GM12878 (cell line): ENCODE measurements around the gene IRAK2. TPM values are rescaled to one million over a fixed set of nuclear protein-coding genes. Genes with fewer than 3 reads are reported as not detected.
A peak's percentile ranks its signal among the peaks of the same experiment; 100 is the strongest.

Source experiments
- CEBPB ChIP-seq, 2 experiments: fragments of 150-350 bp in 1 of 2; IDR thresholded peaks; 2 replicates each; pipeline ENCODE4 v1.6.1; 2012 to 2014; ENCODE audit warnings: low read depth in 2 of 2, low read length in 2 of 2, borderline replicate concordance in 1 of 2, inconsistent platforms in 1 of 2
- IRF4 ChIP-seq: IDR thresholded peaks from 2 replicates; pipeline ENCODE4 v1.6.1; 2011; ENCODE audit warnings: low read depth, low read length
- MYB ChIP-seq: fragments of 150-350 bp; IDR thresholded peaks from 2 replicates; pipeline ENCODE4 v1.6.1; 2014; ENCODE audit warnings: mild to moderate bottlenecking, low read depth, low read length, borderline replicate concordance
- POLR2AphosphoS5 ChIP-seq: IDR thresholded peaks from 2 replicates; pipeline ENCODE4 v1.6.1; 2011; ENCODE audit warnings: mild to moderate bottlenecking, low read length, inconsistent platforms
- RAD21 ChIP-seq: IDR thresholded peaks from 2 replicates; pipeline ENCODE4 v1.6.1; 2011; ENCODE audit warnings: mild to moderate bottlenecking, low read depth, low read length, moderate library complexity; ENCODE audit not compliant: insufficient read depth
- RB1 ChIP-seq: fragments of 450-650 bp; formaldehyde crosslinking; IDR thresholded peaks from 2 replicates; pipeline ENCODE4 v1.6.1; 2017; ENCODE audit warnings: mild to moderate bottlenecking, borderline replicate concordance
- SUZ12 ChIP-seq: fragments of 200-600 bp; sonication (generic); IDR thresholded peaks from one replicate; pipeline ENCODE4 v1.6.1; 2018; ENCODE audit warnings: antibody characterized with exemption, mild to moderate bottlenecking; ENCODE audit not compliant: unreplicated experiment
- polyA plus RNA-seq, 11 experiments: library from polyadenylated mRNA; depleted of rRNA in 4 of 11; unstranded in 6 of 11; stranded (reverse) in 5 of 11; fragments of >200 nt; fragmentation: Nextera tagmentation in 4 of 11; fragmentation: Illumina TruSeq in 1 of 11; extraction: Ambion mirVana in 4 of 11; extraction: Trizol in 1 of 11; gene quantifications; 1 replicate in 1 of 11; 2 replicates in 10 of 11; pipeline versions ENCODE4 v1.2.1 to v1.2.3, GENCODE V29; 2011 to 2016; ENCODE audit warnings: inconsistent platforms in 2 of 11, missing spikeins in 2 of 11, low read depth in 1 of 11
- total RNA-seq, 4 experiments: library from RNA; depleted of rRNA in 3 of 4; stranded (reverse); fragments of >200 nt in 3 of 4; fragmentation: Illumina TruSeq in 1 of 4; extraction: Trizol in 1 of 4; gene quantifications; 2 replicates each; pipeline versions ENCODE4 v1.2.1 to v1.2.3, GENCODE V29; 2013 to 2021
- TF ChIP-seq, protein P1 (sequence below): IDR thresholded peaks from 2 replicates; pipeline ENCODE4 v1.6.1; 2011; ENCODE audit warnings: borderline replicate concordance, low read depth, mild to moderate bottlenecking, moderate library complexity, low read length; ENCODE audit not compliant: insufficient read depth, poor library complexity, severe bottlenecking
- TF ChIP-seq, protein P2 (sequence below): IDR thresholded peaks from 2 replicates; pipeline ENCODE4 v1.6.1; 2011; ENCODE audit warnings: borderline replicate concordance, low read depth, mild to moderate bottlenecking, moderate library complexity, mixed read lengths, low read length; ENCODE audit not compliant: insufficient read depth; ENCODE audit errors: extremely low read length
- TF ChIP-seq, protein P3 (sequence below): fragments of 450-650 bp; IDR thresholded peaks from 2 replicates; pipeline ENCODE4 v1.6.1; 2017; ENCODE audit warnings: low read depth, mild to moderate bottlenecking, moderate library complexity
- TF ChIP-seq, protein P4 (sequence below): fragments of 450-650 bp; IDR thresholded peaks from 2 replicates; pipeline ENCODE4 v1.6.1; 2017; ENCODE audit warnings: mild to moderate bottlenecking, moderate library complexity

IRAK2 gene
- total and polyA plus RNA-seq, 10 of the 15 experiments (the other 5 are each of a cell fraction or from before 2014, with no cell fraction given) = 0.48 to 5.7 (median 4.5) TPM

DNA sequence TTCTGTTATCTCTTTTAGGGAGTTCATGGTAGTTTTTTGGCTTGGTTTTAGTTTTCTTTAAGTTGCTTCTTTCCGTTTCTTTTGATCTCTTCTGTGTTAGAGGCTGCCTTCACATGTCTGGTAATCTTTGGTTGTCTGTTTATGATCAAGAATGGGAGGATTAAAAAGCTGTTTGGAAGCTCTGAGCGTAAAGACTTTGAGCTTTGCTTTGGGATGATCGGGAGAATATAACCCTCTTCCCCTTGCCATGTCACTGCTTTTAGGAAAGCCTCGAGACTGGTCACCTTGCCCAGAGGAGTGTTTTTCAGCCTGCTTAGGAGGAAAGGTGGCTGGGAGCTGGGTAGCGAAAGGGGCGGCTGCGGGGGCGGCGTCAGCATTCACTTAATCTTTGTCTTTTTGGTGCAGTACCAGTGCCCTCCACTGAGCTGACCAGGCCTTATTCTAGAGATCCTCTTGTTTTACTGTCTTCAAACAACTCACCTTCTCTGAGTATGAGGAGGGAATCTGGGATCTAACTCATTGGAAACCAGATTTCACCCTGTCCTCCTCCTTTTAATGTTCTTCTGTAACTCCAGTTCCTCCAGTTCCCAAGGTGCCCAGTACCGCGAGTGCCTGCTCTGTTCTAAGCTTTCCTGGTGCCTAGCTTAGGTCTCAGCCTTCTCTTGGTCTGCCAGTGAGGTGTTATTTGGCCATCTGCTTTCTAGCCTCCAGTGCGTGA lies 99.1 kb downstream of the IRAK2 start (continued):
- no peak for TF ChIP-seq CEBPB (IDR thresholded peaks at IDR 0.05; ENCODE audit: borderline replicate concordance in 1 of 2, low read depth in 2 of 2, low read length in 2 of 2)
- no peak for TF ChIP-seq RB1
- TF ChIP-seq, protein P1, sequence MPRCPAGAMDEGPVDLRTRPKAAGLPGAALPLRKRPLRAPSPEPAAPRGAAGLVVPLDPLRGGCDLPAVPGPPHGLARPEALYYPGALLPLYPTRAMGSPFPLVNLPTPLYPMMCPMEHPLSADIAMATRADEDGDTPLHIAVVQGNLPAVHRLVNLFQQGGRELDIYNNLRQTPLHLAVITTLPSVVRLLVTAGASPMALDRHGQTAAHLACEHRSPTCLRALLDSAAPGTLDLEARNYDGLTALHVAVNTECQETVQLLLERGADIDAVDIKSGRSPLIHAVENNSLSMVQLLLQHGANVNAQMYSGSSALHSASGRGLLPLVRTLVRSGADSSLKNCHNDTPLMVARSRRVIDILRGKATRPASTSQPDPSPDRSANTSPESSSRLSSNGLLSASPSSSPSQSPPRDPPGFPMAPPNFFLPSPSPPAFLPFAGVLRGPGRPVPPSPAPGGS = no peak
- no peak for TF ChIP-seq POLR2AphosphoS5
- no peak for TF ChIP-seq IRF4
- TF ChIP-seq MYB = no peak
- TF ChIP-seq RAD21 = 0 out of 2 replicates have a peak, but pooled peaks have one; percentile 9
- TF ChIP-seq, protein P2, sequence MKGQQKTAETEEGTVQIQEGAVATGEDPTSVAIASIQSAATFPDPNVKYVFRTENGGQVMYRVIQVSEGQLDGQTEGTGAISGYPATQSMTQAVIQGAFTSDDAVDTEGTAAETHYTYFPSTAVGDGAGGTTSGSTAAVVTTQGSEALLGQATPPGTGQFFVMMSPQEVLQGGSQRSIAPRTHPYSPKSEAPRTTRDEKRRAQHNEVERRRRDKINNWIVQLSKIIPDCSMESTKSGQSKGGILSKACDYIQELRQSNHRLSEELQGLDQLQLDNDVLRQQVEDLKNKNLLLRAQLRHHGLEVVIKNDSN = no peak
- TF ChIP-seq, protein P3, sequence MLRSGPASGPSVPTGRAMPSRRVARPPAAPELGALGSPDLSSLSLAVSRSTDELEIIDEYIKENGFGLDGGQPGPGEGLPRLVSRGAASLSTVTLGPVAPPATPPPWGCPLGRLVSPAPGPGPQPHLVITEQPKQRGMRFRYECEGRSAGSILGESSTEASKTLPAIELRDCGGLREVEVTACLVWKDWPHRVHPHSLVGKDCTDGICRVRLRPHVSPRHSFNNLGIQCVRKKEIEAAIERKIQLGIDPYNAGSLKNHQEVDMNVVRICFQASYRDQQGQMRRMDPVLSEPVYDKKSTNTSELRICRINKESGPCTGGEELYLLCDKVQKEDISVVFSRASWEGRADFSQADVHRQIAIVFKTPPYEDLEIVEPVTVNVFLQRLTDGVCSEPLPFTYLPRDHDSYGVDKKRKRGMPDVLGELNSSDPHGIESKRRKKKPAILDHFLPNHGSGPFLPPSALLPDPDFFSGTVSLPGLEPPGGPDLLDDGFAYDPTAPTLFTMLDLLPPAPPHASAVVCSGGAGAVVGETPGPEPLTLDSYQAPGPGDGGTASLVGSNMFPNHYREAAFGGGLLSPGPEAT = no peak
- TF ChIP-seq, protein P4, sequence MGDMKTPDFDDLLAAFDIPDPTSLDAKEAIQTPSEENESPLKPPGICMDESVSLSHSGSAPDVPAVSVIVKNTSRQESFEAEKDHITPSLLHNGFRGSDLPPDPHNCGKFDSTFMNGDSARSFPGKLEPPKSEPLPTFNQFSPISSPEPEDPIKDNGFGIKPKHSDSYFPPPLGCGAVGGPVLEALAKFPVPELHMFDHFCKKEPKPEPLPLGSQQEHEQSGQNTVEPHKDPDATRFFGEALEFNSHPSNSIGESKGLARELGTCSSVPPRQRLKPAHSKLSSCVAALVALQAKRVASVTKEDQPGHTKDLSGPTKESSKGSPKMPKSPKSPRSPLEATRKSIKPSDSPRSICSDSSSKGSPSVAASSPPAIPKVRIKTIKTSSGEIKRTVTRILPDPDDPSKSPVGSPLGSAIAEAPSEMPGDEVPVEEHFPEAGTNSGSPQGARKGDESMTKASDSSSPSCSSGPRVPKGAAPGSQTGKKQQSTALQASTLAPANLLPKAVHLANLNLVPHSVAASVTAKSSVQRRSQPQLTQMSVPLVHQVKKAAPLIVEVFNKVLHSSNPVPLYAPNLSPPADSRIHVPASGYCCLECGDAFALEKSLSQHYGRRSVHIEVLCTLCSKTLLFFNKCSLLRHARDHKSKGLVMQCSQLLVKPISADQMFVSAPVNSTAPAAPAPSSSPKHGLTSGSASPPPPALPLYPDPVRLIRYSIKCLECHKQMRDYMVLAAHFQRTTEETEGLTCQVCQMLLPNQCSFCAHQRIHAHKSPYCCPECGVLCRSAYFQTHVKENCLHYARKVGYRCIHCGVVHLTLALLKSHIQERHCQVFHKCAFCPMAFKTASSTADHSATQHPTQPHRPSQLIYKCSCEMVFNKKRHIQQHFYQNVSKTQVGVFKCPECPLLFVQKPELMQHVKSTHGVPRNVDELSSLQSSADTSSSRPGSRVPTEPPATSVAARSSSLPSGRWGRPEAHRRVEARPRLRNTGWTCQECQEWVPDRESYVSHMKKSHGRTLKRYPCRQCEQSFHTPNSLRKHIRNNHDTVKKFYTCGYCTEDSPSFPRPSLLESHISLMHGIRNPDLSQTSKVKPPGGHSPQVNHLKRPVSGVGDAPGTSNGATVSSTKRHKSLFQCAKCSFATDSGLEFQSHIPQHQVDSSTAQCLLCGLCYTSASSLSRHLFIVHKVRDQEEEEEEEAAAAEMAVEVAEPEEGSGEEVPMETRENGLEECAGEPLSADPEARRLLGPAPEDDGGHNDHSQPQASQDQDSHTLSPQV = no peak
- TF ChIP-seq SUZ12 = no peak
- TF ChIP-seq, all 136 proteins: peak for 4
